ENCODE data around the gene DLGAP4.

- TF ChIP-seq, protein P1, sequence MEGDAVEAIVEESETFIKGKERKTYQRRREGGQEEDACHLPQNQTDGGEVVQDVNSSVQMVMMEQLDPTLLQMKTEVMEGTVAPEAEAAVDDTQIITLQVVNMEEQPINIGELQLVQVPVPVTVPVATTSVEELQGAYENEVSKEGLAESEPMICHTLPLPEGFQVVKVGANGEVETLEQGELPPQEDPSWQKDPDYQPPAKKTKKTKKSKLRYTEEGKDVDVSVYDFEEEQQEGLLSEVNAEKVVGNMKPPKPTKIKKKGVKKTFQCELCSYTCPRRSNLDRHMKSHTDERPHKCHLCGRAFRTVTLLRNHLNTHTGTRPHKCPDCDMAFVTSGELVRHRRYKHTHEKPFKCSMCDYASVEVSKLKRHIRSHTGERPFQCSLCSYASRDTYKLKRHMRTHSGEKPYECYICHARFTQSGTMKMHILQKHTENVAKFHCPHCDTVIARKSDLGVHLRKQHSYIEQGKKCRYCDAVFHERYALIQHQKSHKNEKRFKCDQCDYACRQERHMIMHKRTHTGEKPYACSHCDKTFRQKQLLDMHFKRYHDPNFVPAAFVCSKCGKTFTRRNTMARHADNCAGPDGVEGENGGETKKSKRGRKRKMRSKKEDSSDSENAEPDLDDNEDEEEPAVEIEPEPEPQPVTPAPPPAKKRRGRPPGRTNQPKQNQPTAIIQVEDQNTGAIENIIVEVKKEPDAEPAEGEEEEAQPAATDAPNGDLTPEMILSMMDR (IDR thresholded peaks at IDR 0.05; ENCODE audit: control extremely low read depth in 1 of 3, insufficient read depth in 1 of 3, low read depth in 1 of 3, low read length in 3 of 3): no peak
- TF ChIP-seq ASH2L (IDR thresholded peaks at IDR 0.05; ENCODE audit: low read length) (no peak), CHD2 (IDR thresholded peaks at IDR 0.05; ENCODE audit: low read length) (no peak), POLR2A (IDR thresholded peaks at IDR 0.05; ENCODE audit: control extremely low read depth in 1 of 2, low read depth in 2 of 2, low read length in 2 of 2) (no peak), BCL11A (IDR thresholded peaks at IDR 0.05; ENCODE audit: low read depth in 2 of 2, low read length in 2 of 2) (no peak), RAD21 (IDR thresholded peaks at IDR 0.05 in 1 of 2, conservative IDR thresholded peaks at IDR 0.05 in 1 of 2; ENCODE audit: low read depth in 2 of 2, low read length in 2 of 2) (no peak), EGR1 (IDR thresholded peaks at IDR 0.05; ENCODE audit: borderline replicate concordance, low read depth, low read length) (no peak), SUZ12 (IDR thresholded peaks at IDR 0.05; ENCODE audit: low read length) (no peak), HDAC2 (IDR thresholded peaks at IDR 0.05; ENCODE audit: borderline replicate concordance in 1 of 2, low read depth in 2 of 2, low read length in 2 of 2) (no peak)
Measured at GRCh38 chr20:36396340-36396739, 90.2 kb downstream of the DLGAP4 start.

Measured in H1 (cell line).